ENCODE results near the gene FNDC3B. TPM values are rescaled to one million over a fixed set of nuclear protein-coding genes. Genes with fewer than 3 reads are reported as not detected.

FNDC3B gene
- total RNA-seq, 1 donor from 2014 or later: 29.5 TPM

DNA sequence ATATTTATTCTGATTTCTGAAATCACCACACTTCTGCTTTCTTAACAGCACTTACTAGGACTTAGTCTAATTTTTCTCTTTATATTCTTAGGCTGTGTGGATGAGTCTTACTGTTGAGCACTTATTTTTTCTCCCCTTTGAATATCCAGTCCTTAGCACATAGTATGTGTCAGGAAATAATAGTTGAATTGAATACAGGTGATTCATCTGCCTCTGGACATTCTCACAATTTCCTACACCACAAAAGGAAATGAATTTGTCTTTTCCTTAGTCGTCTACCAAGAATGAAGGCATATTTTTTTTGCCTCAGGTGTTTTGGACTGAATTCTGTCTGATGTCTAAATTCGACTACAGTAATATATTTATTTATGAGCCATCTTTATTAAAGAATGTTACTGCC lies 204.6 kb downstream of the FNDC3B start:
- no peaks in the 10 kb centered on the region for H4K20me1 ChIP-seq (ENCODE audit: low read depth)
- TF ChIP-seq EZH2 (IDR thresholded peaks at IDR 0.05) (no peak), EZH2phosphoT487 (IDR thresholded peaks at IDR 0.05) (no peak)
- TF ChIP-seq, protein P1, sequence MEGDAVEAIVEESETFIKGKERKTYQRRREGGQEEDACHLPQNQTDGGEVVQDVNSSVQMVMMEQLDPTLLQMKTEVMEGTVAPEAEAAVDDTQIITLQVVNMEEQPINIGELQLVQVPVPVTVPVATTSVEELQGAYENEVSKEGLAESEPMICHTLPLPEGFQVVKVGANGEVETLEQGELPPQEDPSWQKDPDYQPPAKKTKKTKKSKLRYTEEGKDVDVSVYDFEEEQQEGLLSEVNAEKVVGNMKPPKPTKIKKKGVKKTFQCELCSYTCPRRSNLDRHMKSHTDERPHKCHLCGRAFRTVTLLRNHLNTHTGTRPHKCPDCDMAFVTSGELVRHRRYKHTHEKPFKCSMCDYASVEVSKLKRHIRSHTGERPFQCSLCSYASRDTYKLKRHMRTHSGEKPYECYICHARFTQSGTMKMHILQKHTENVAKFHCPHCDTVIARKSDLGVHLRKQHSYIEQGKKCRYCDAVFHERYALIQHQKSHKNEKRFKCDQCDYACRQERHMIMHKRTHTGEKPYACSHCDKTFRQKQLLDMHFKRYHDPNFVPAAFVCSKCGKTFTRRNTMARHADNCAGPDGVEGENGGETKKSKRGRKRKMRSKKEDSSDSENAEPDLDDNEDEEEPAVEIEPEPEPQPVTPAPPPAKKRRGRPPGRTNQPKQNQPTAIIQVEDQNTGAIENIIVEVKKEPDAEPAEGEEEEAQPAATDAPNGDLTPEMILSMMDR (IDR thresholded peaks at IDR 0.05): no peak
- peaks cover 19% of the 10 kb centered on the region for H3K9me3 ChIP-seq (ENCODE audit: low read depth)
- no peak overlapping the region for H3K4me3 ChIP-seq
- Mint-ChIP-seq H3K27ac (no peak overlapping the region), H3K27me3 (ENCODE audit: insufficient read depth, low read depth) (no peaks in the 10 kb centered on the region), H3K4me1 (no peaks in the 10 kb centered on the region), H3K9me3 (peaks cover 32% of the 10 kb centered on the region), H3K36me3 (peaks cover 53% of the 10 kb centered on the region), H3K4me3 (no peak overlapping the region)
- H3F3A ChIP-seq (ENCODE audit: low read depth): no peaks in the 10 kb centered on the region
- no peaks in the 10 kb centered on the region for H3K27me3 ChIP-seq
- no peak overlapping the region for H3K9ac ChIP-seq
- DNase-seq (ENCODE audit: low spot score): no peak
- peaks cover 4% of the 10 kb centered on the region for H3K79me2 ChIP-seq (ENCODE audit: low read depth)
- H3K4me2 ChIP-seq: no peak overlapping the region
- H3K27ac ChIP-seq: no peak overlapping the region
- H3K4me1 ChIP-seq: peaks cover 5% of the 10 kb centered on the region
- H3K36me3 ChIP-seq: no peaks in the 10 kb centered on the region
- H2AFZ ChIP-seq (replicated peaks): no peak overlapping the region

DNA sequence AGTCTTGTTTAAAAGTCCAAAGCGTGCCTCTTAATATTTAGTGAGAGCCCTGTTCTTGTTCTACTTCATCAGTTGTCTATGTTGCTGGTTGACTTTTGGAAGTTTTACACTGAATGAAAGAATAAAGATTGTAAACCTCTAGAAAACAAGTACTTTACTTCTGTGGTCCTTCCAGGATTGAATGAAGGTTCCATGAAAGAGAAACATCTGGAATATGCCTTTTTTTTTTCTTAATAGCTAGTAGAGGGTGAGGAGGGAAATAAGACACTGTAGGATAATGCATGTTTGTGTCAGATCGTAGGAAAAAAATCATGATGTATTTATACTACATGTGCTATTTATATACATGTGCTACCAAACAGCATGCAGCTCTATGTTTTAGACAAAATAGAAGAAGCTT lies 205.9 kb downstream of the FNDC3B start:
- no peak overlapping the region for H3K4me3 ChIP-seq
- H3F3A ChIP-seq (ENCODE audit: low read depth): no peaks in the 10 kb centered on the region
- Mint-ChIP-seq H3K4me1 (no peaks in the 10 kb centered on the region), H3K27ac (no peak overlapping the region), H3K9me3 (peaks cover 31% of the 10 kb centered on the region), H3K4me3 (no peak overlapping the region), H3K27me3 (ENCODE audit: insufficient read depth, low read depth) (no peaks in the 10 kb centered on the region), H3K36me3 (peaks cover 48% of the 10 kb centered on the region)
- no peak overlapping the region for H2AFZ ChIP-seq (replicated peaks)
- H3K36me3 ChIP-seq: no peaks in the 10 kb centered on the region
- H3K4me1 ChIP-seq: peaks cover 5% of the 10 kb centered on the region
- no peak overlapping the region for H3K27ac ChIP-seq
- no peak overlapping the region for H3K9ac ChIP-seq
- H3K4me2 ChIP-seq: no peak overlapping the region
- peaks cover 19% of the 10 kb centered on the region for H3K9me3 ChIP-seq (ENCODE audit: low read depth)
- TF ChIP-seq EZH2phosphoT487 (IDR thresholded peaks at IDR 0.05) (no peak), EZH2 (IDR thresholded peaks at IDR 0.05) (no peak)
- TF ChIP-seq, protein P1 (IDR thresholded peaks at IDR 0.05): no peak
- H3K79me2 ChIP-seq (ENCODE audit: low read depth): peaks cover 4% of the 10 kb centered on the region
- H3K27me3 ChIP-seq: no peaks in the 10 kb centered on the region
- H4K20me1 ChIP-seq (ENCODE audit: low read depth): no peaks in the 10 kb centered on the region
- DNase-seq (ENCODE audit: low spot score): no peak

DNA sequence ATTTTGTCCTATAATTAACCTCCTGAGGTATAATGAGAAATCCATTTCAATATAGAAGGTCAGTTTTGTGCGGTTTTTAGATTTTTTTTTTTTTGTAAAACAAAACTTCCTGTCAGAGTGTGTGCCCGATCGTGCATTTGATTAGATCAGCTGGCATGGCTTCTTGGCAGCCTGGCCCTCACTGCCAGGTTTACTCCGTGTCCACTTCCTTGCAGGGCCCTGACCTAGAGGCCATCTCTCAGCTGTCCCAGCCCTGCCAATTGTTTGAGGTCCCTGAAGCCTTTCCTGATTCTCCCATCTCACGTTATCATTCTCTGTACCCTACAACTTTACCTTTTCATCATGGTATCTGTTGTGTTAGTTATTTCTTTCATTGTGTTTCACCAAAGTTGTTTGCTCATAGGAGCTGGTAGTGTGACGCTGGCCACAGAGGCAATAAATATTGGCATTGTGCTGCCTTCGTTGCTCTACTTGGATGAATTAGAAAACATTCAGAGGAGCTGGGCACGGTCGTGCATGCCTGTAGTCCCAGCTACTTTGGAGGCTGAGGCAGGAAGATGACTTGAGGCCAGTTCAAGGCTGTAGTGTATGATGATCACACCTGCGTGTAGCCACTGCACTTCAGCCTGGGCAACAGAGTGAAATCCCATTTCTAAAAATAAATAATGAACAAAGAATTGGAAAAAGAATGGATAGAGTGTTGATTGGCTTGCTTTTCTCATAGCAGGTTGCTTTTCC lies 206.9 kb downstream of the FNDC3B start:
- no peak overlapping the region for H3K9ac ChIP-seq
- TF ChIP-seq, protein P1 (IDR thresholded peaks at IDR 0.05): no peak
- TF ChIP-seq EZH2phosphoT487 (IDR thresholded peaks at IDR 0.05): no peak
- no peak for TF ChIP-seq EZH2 (IDR thresholded peaks at IDR 0.05)
- Mint-ChIP-seq H3K4me3 (no peak overlapping the region), H3K27me3 (ENCODE audit: insufficient read depth, low read depth) (no peaks in the 10 kb centered on the region), H3K36me3 (peaks cover 42% of the 10 kb centered on the region), H3K27ac (no peak overlapping the region), H3K9me3 (peaks cover 21% of the 10 kb centered on the region), H3K4me1 (no peaks in the 10 kb centered on the region)
- no peak overlapping the region for H3K4me3 ChIP-seq
- no peak for DNase-seq (ENCODE audit: low spot score)
- no peaks in the 10 kb centered on the region for H3K36me3 ChIP-seq
- no peaks in the 10 kb centered on the region for H3F3A ChIP-seq (ENCODE audit: low read depth)
- peaks cover 5% of the 10 kb centered on the region for H3K4me1 ChIP-seq
- no peak overlapping the region for H3K4me2 ChIP-seq
- H4K20me1 ChIP-seq (ENCODE audit: low read depth): no peaks in the 10 kb centered on the region
- peaks cover 12% of the 10 kb centered on the region for H3K9me3 ChIP-seq (ENCODE audit: low read depth)
- H3K27me3 ChIP-seq: no peaks in the 10 kb centered on the region
- no peak overlapping the region for H2AFZ ChIP-seq (replicated peaks)
- peaks cover 4% of the 10 kb centered on the region for H3K79me2 ChIP-seq (ENCODE audit: low read depth)
- H3K27ac ChIP-seq: no peak overlapping the region

All from neural progenitor cell (in vitro differentiated cells).